ENCODE measurements around the gene LAMA1.

The LAMA1 gene

GRCh38 chr18:7155887-7156286 lies 38.3 kb upstream of the LAMA1 start:
- no peaks in the 10 kb centered on the region for H3K9me2 ChIP-seq (replicated peaks; ENCODE audit: insufficient read depth, low read length)
- no peak overlapping the region for H2AFZ ChIP-seq (ENCODE audit: low read length)
- TF ChIP-seq EZH2phosphoT487 (IDR thresholded peaks at IDR 0.05; ENCODE audit: low read length), result no peak
- TF ChIP-seq CTCF (IDR thresholded peaks at IDR 0.05; ENCODE audit: low read length), result no peak
- no peak for TF ChIP-seq EZH2 (optimal IDR thresholded peaks at IDR 0.05; ENCODE audit: low read depth, low read length)
- no peaks in the 10 kb centered on the region for H4K20me1 ChIP-seq (ENCODE audit: insufficient read depth, low read length)
- H3K4me3 ChIP-seq (ENCODE audit: low read length), result no peak overlapping the region
- H3K27me3 ChIP-seq (replicated peaks; ENCODE audit: insufficient read depth, low read length), result no peaks in the 10 kb centered on the region
- no peaks in the 10 kb centered on the region for H3K9me3 ChIP-seq (replicated peaks; ENCODE audit: insufficient read depth, low read length)
- no peak overlapping the region for H3K9ac ChIP-seq (ENCODE audit: low read length)
- no peaks in the 10 kb centered on the region for H3K79me2 ChIP-seq (ENCODE audit: low read length)
- H3K27ac ChIP-seq (ENCODE audit: low read length), result no peak overlapping the region
- H3K36me3 ChIP-seq (replicated peaks; ENCODE audit: insufficient read depth, low read length), result no peaks in the 10 kb centered on the region
- H3K4me1 ChIP-seq (ENCODE audit: low read length), result no peaks in the 10 kb centered on the region
- no peak overlapping the region for H3K4me2 ChIP-seq (ENCODE audit: low read depth, low read length)
- no peaks in the 10 kb centered on the region for H3F3A ChIP-seq (ENCODE audit: insufficient read depth, low read length)
- DNase-seq, result no peak

DNA sequence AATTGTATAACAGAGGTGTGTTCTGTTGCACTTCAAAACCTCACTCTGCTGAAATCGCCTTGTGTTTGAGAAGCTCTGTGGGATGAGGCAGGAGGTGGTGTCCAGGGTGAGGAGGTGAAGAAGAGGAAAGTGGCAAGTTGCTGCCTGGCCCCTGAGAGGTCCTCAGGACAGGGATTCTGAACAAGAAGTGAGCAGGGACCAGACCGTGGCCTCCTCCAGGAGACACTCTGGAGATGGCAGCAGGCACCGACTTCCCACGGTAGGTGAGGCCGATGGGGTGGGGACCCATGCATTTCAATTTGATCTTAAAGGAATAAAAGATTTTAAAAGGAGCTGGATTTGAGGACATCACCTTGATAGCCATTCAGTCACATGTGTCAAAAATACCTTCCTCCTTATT lies 37.5 kb upstream of the LAMA1 start:
- Histone ChIP-seq H3K4me1 (ENCODE audit: low read length) (no peaks in the 10 kb centered on the region), H4K20me1 (ENCODE audit: insufficient read depth, low read length) (no peaks in the 10 kb centered on the region), H2AFZ (ENCODE audit: low read length) (no peak overlapping the region), H3K27me3 (replicated peaks; ENCODE audit: insufficient read depth, low read length) (no peaks in the 10 kb centered on the region), H3K27ac (ENCODE audit: low read length) (no peak overlapping the region), H3F3A (ENCODE audit: insufficient read depth, low read length) (no peaks in the 10 kb centered on the region), H3K4me3 (ENCODE audit: low read length) (no peak overlapping the region), H3K36me3 (replicated peaks; ENCODE audit: insufficient read depth, low read length) (no peaks in the 10 kb centered on the region), H3K9me3 (replicated peaks; ENCODE audit: insufficient read depth, low read length) (no peaks in the 10 kb centered on the region), H3K4me2 (ENCODE audit: low read depth, low read length) (no peak overlapping the region), H3K9ac (ENCODE audit: low read length) (no peak overlapping the region), H3K79me2 (ENCODE audit: low read length) (no peaks in the 10 kb centered on the region), H3K9me2 (replicated peaks; ENCODE audit: insufficient read depth, low read length) (no peaks in the 10 kb centered on the region)
- TF ChIP-seq EZH2phosphoT487 (IDR thresholded peaks at IDR 0.05; ENCODE audit: low read length) (no peak), CTCF (IDR thresholded peaks at IDR 0.05; ENCODE audit: low read length) (no peak), EZH2 (optimal IDR thresholded peaks at IDR 0.05; ENCODE audit: low read depth, low read length) (no peak)
- DNase-seq, result no peak

DNA sequence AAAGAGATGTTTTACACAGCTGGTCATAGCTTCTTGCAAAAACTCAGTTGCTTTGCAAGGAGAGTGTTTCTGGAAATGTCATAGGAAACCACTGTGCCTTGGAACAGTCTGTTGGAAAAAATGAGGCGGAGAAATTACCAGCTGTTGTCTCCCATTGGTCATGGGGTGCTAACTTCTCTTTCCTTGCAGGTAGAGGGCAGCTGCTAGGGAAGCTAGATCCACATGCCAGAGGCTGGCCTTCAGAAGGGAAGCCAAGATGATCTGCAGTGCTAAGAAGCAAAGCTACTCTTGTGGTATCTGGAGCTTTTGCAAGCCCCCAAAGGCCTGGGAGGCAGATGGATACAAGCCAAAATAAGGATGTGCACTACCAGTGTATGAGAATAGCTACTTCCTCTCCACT lies 34.8 kb upstream of the LAMA1 start:
- Histone ChIP-seq H3K9me3 (replicated peaks; ENCODE audit: insufficient read depth, low read length) (no peaks in the 10 kb centered on the region), H3K27ac (ENCODE audit: low read length) (no peak overlapping the region), H3K36me3 (replicated peaks; ENCODE audit: insufficient read depth, low read length) (no peaks in the 10 kb centered on the region), H3K9ac (ENCODE audit: low read length) (no peak overlapping the region), H3K9me2 (replicated peaks; ENCODE audit: insufficient read depth, low read length) (no peaks in the 10 kb centered on the region), H3K4me3 (ENCODE audit: low read length) (no peak overlapping the region), H2AFZ (ENCODE audit: low read length) (no peak overlapping the region), H3K4me1 (ENCODE audit: low read length) (no peaks in the 10 kb centered on the region), H3K4me2 (ENCODE audit: low read depth, low read length) (no peak overlapping the region), H3F3A (ENCODE audit: insufficient read depth, low read length) (no peaks in the 10 kb centered on the region), H4K20me1 (ENCODE audit: insufficient read depth, low read length) (no peaks in the 10 kb centered on the region), H3K27me3 (replicated peaks; ENCODE audit: insufficient read depth, low read length) (no peaks in the 10 kb centered on the region), H3K79me2 (ENCODE audit: low read length) (no peaks in the 10 kb centered on the region)
- no peak for DNase-seq
- no peak for TF ChIP-seq CTCF (IDR thresholded peaks at IDR 0.05; ENCODE audit: low read length)
- TF ChIP-seq EZH2 (optimal IDR thresholded peaks at IDR 0.05; ENCODE audit: low read depth, low read length), result no peak
- no peak for TF ChIP-seq EZH2phosphoT487 (IDR thresholded peaks at IDR 0.05; ENCODE audit: low read length)

Data from MM.1S (cell line).